ENCODE data around the gene PKN1. TPM values are rescaled to one million over a fixed set of nuclear protein-coding genes. Genes with fewer than 3 reads are reported as not detected.

Gene PKN1
- total RNA-seq, 2 experiments from 2014 or later: 238 to 242 TPM

GRCh38 chr19:14418856-14419105 lies 14.3 kb upstream of the PKN1 start:
- Mint-ChIP-seq H3K36me3 (ENCODE audit: low read depth) (peaks cover 38% of the 10 kb centered on the region), H3K4me1 (peaks cover 40% of the 10 kb centered on the region), H3K4me3 (peak overlapping the region; percentile 99), H3K9me3 (peaks cover 4% of the 10 kb centered on the region), H3K27ac (peak overlapping the region; percentile 99), H3K27me3 (no peaks in the 10 kb centered on the region)
- POLR2A ChIA-PET: no interaction called here
- CTCF ChIA-PET: interaction anchor here (1.0 to 1.3 kb wide), 2 partner anchors 12 to 282 kb away, joined by 3 to 6 read pairs; no protein-coding TSS in a partner anchor
- DNase-seq: no peak

GRCh38 chr19:14419106-14419813 lies 13.8 kb upstream of the PKN1 start, which contains the start of gene DDX39A:
DDX39A (minus strand) TSS chr19:14419341; CDS start chr19:14413220, 6,121 bp downstream.
- peak within 1 kb of the TSS; percentile 99 for H3K27ac Mint-ChIP-seq
- no peaks in the 10 kb centered on the region for H3K27me3 Mint-ChIP-seq
- H3K4me3 Mint-ChIP-seq: peak within 1 kb of the TSS; percentile 99
- H3K36me3 Mint-ChIP-seq (ENCODE audit: low read depth): peaks cover 35% of the 10 kb centered on the region
- peak; percentile 99 for DNase-seq
- CTCF ChIA-PET: interaction anchor here (1.0 to 1.5 kb wide), 7 partner anchors 12 to 283 kb away, joined by 3 to 16 read pairs (median 4); partner anchors contain the start of genes ASF1B and PKN1
- POLR2A ChIA-PET: no interaction called here
- H3K4me1 Mint-ChIP-seq: peaks cover 37% of the 10 kb centered on the region
- H3K9me3 Mint-ChIP-seq: peaks cover 4% of the 10 kb centered on the region

GRCh38 chr19:14425696-14426138 lies 7.4 kb upstream of the PKN1 start:
- Mint-ChIP-seq H3K4me1 (peaks cover 9% of the 10 kb centered on the region), H3K27ac (no peak overlapping the region), H3K36me3 (ENCODE audit: low read depth) (no peaks in the 10 kb centered on the region), H3K27me3 (peaks cover 6% of the 10 kb centered on the region), H3K9me3 (no peaks in the 10 kb centered on the region), H3K4me3 (no peak overlapping the region)
- POLR2A ChIA-PET: no interaction called here
- CTCF ChIA-PET: interaction anchor here (2.4 kb wide), 1 partner anchor 19 kb away, joined by 5 read pairs; no protein-coding TSS in a partner anchor
- DNase-seq: no peak

GRCh38 chr19:14427461-14427860 lies 5.6 kb upstream of the PKN1 start:
- H3K4me1 Mint-ChIP-seq: peaks cover 16% of the 10 kb centered on the region
- POLR2A ChIA-PET: no interaction called here

GRCh38 chr19:14428882-14429416 lies 4.2 kb upstream of the PKN1 start:
- ChIA-PET CTCF (interaction anchor here (0.5 to 4.6 kb wide), 6 partner anchors 9 to 127 kb away, joined by 3 to 16 read pairs (median 4); no protein-coding TSS in a partner anchor), POLR2A (no interaction called here)
- Mint-ChIP-seq H3K27me3 (peaks cover 8% of the 10 kb centered on the region), H3K4me3 (no peak overlapping the region), H3K4me1 (peaks cover 19% of the 10 kb centered on the region), H3K27ac (no peak overlapping the region), H3K36me3 (ENCODE audit: low read depth) (no peaks in the 10 kb centered on the region), H3K9me3 (no peaks in the 10 kb centered on the region)
- DNase-seq: no peak

More at GRCh38 chr19:14427461-14427860, 5.6 kb upstream of the PKN1 start:
- CTCF ChIA-PET: interaction anchor here (1.4 kb wide), 1 partner anchor 45 kb away, joined by 5 read pairs; no protein-coding TSS in a partner anchor
- Mint-ChIP-seq H3K4me3 (no peak overlapping the region), H3K27me3 (peaks cover 8% of the 10 kb centered on the region), H3K9me3 (no peaks in the 10 kb centered on the region), H3K27ac (peak overlapping the region; percentile 6), H3K36me3 (ENCODE audit: low read depth) (no peaks in the 10 kb centered on the region)
- no peak for DNase-seq

- Mint-ChIP-seq H3K9me3 (no peaks in the 10 kb centered on the region), H3K4me3 (no peak overlapping the region), H3K4me1 (peaks cover 34% of the 10 kb centered on the region), H3K27ac (peak overlapping the region; percentile 0), H3K27me3 (peaks cover 8% of the 10 kb centered on the region), H3K36me3 (ENCODE audit: low read depth) (peaks cover 2% of the 10 kb centered on the region)
- POLR2A ChIA-PET: no interaction called here
- DNase-seq: no peak
- CTCF ChIA-PET: interaction anchor here (1.2 to 4.6 kb wide), 4 partner anchors 7 to 49 kb away, joined by 3 to 16 read pairs (median 8); no protein-coding TSS in a partner anchor
Measured at GRCh38 chr19:14430712-14431111, 2.4 kb upstream of the PKN1 start.

- Mint-ChIP-seq H3K9me3 (no peaks in the 10 kb centered on the region), H3K27me3 (peaks cover 5% of the 10 kb centered on the region), H3K27ac (peak overlapping the region; percentile 78), H3K36me3 (ENCODE audit: low read depth) (peaks cover 2% of the 10 kb centered on the region), H3K4me1 (peaks cover 45% of the 10 kb centered on the region), H3K4me3 (peak overlapping the region; percentile 69)
- CTCF ChIA-PET: interaction anchor here (0.6 to 1.6 kb wide), 3 partner anchors 38 to 46 kb away, joined by 3 read pairs; no protein-coding TSS in a partner anchor
- POLR2A ChIA-PET: no interaction called here
- DNase-seq: peak; percentile 30
Measured at GRCh38 chr19:14433554-14434501, 722 bp downstream of the PKN1 start.

GRCh38 chr19:14434543-14435319 lies 1.6 kb downstream of the PKN1 start:
- POLR2A ChIA-PET: interaction anchor here (0.6 kb wide), 1 partner anchor 96 kb away, joined by 4 read pairs; no protein-coding TSS in a partner anchor
- peak; percentile 25 for DNase-seq
- CTCF ChIA-PET: interaction anchor here (1.6 to 1.7 kb wide), 2 partner anchors 37 to 298 kb away, joined by 3 to 6 read pairs; partner anchors contain the start of gene ASF1B
- Mint-ChIP-seq H3K27ac (peak overlapping the region; percentile 78), H3K4me3 (peak overlapping the region; percentile 69), H3K4me1 (peaks cover 52% of the 10 kb centered on the region), H3K27me3 (peaks cover 5% of the 10 kb centered on the region), H3K9me3 (no peaks in the 10 kb centered on the region), H3K36me3 (ENCODE audit: low read depth) (peaks cover 4% of the 10 kb centered on the region)

- POLR2A ChIA-PET: interaction anchor here (0.6 kb wide), 1 partner anchor 97 kb away, joined by 4 read pairs; no protein-coding TSS in a partner anchor
Measured at GRCh38 chr19:14435320-14436050, 2.4 kb downstream of the PKN1 start.

GRCh38 chr19:14437578-14438140 lies 4.6 kb downstream of the PKN1 start:
- Mint-ChIP-seq H3K4me3 (no peak overlapping the region), H3K4me1 (peaks cover 54% of the 10 kb centered on the region), H3K9me3 (no peaks in the 10 kb centered on the region), H3K27me3 (no peaks in the 10 kb centered on the region), H3K36me3 (ENCODE audit: low read depth) (peaks cover 21% of the 10 kb centered on the region), H3K27ac (no peak overlapping the region)
- no peak for DNase-seq
- CTCF ChIA-PET: interaction anchor here (0.6 to 2.4 kb wide), 5 partner anchors 9 to 301 kb away, joined by 3 to 7 read pairs (median 4); partner anchors contain the start of gene ASF1B
- POLR2A ChIA-PET: no interaction called here

More at GRCh38 chr19:14435320-14436050, 2.4 kb downstream of the PKN1 start:
- no peak for DNase-seq
- peaks cover 10% of the 10 kb centered on the region for H3K36me3 Mint-ChIP-seq (ENCODE audit: low read depth)
- peaks cover 58% of the 10 kb centered on the region for H3K4me1 Mint-ChIP-seq
- peak overlapping the region; percentile 69 for H3K4me3 Mint-ChIP-seq
- CTCF ChIA-PET: interaction anchor here (0.6 to 1.7 kb wide), 5 partner anchors 37 to 363 kb away, joined by 3 to 6 read pairs (median 3); partner anchors contain the start of genes ASF1B and MISP3
- H3K9me3 Mint-ChIP-seq: no peaks in the 10 kb centered on the region
- H3K27me3 Mint-ChIP-seq: peaks cover 4% of the 10 kb centered on the region
- H3K27ac Mint-ChIP-seq: peak overlapping the region; percentile 78

GRCh38 chr19:14439014-14439413 lies 5.9 kb downstream of the PKN1 start:
- Mint-ChIP-seq H3K36me3 (ENCODE audit: low read depth) (peaks cover 33% of the 10 kb centered on the region), H3K4me1 (peaks cover 53% of the 10 kb centered on the region), H3K27ac (peak overlapping the region; percentile 19), H3K9me3 (no peaks in the 10 kb centered on the region), H3K4me3 (peak overlapping the region; percentile 25), H3K27me3 (no peaks in the 10 kb centered on the region)
- ChIA-PET POLR2A (no interaction called here), CTCF (interaction anchor here (0.6 to 2.4 kb wide), 6 partner anchors 32 to 530 kb away, joined by 3 to 7 read pairs (median 4); partner anchors contain the start of gene ASF1B)
- no peak for DNase-seq

All from activated CD4-positive, alpha-beta T cell treated with anti-CD3 and anti-CD28 coated beads, Interleukin-2, amount 10 ng/mL, durations not matched to agents 7 days and 5 days (primary cell).